SIG-M5 treated with dmso at 0.1 percent for 504 hours (cell line): Measurements from ENCODE around the gene ENAM.
A peak's percentile ranks its signal among the peaks of the same experiment; 100 is the strongest.

Experiments used
- DNase-seq: peaks from one replicate; lab custom pipeline; 2025; ENCODE audit not compliant: unreplicated experiment; lab: John Stamatoyannopoulos, UW

Gene ENAM

GRCh38 chr4:70628444-70628843, at the start of gene ENAM:
ENAM (plus strand) TSS chr4:70628744; CDS start chr4:70629501, 757 bp downstream.
- DNase-seq: no peak

- DNase-seq: no peak
These were observed 46.6 kb upstream of the ENAM start for GRCh38 chr4:70581980-70582379.

- no peak for DNase-seq
These were observed 44.4 kb upstream of the ENAM start for GRCh38 chr4:70583952-70584834.

GRCh38 chr4:70586841-70587240, 41.7 kb upstream of the ENAM start:
- DNase-seq: no peak

- no peak for DNase-seq
These were observed 38.8 kb upstream of the ENAM start for GRCh38 chr4:70589785-70590184.

GRCh38 chr4:70591955-70592582, 36.5 kb upstream of the ENAM start, which contains the start of gene AMBN:
AMBN (plus strand) TSS chr4:70592256; CDS start chr4:70592359, 103 bp downstream.
- DNase-seq: no peak

- no peak for DNase-seq
These were observed 34.3 kb upstream of the ENAM start for GRCh38 chr4:70594196-70594595.

GRCh38 chr4:70600305-70600704, 28.2 kb upstream of the ENAM start:
- no peak for DNase-seq

GRCh38 chr4:70600977-70601376, 27.6 kb upstream of the ENAM start:
- DNase-seq: no peak

GRCh38 chr4:70601422-70602039, 27.0 kb upstream of the ENAM start:
- DNase-seq: peak; percentile 65

GRCh38 chr4:70603856-70604255, 24.7 kb upstream of the ENAM start:
- no peak for DNase-seq

GRCh38 chr4:70606459-70606858, 22.1 kb upstream of the ENAM start:
- DNase-seq: no peak

GRCh38 chr4:70607334-70607853, 21.1 kb upstream of the ENAM start:
- no peak for DNase-seq

- no peak for DNase-seq
These were observed 20.2 kb upstream of the ENAM start for GRCh38 chr4:70608324-70608723.

GRCh38 chr4:70613306-70614183, 15.0 kb upstream of the ENAM start:
- no peak for DNase-seq

- no peak for DNase-seq
These were observed 14.4 kb upstream of the ENAM start for GRCh38 chr4:70614184-70614555.

- DNase-seq: no peak
These were observed 9.3 kb upstream of the ENAM start for GRCh38 chr4:70619288-70619687.

- DNase-seq: no peak
These were observed 8.8 kb upstream of the ENAM start for GRCh38 chr4:70619778-70620177.

GRCh38 chr4:70623323-70623722, 5.2 kb upstream of the ENAM start:
- DNase-seq: no peak

GRCh38 chr4:70624226-70624793, 4.2 kb upstream of the ENAM start:
- no peak for DNase-seq
